GM12864 (cell line): ENCODE measurements around the gene OSBP2.

Source experiments
- DNase-seq: peaks from one replicate; pipeline ENCODE4 v3.0.0-alpha.2; 2011; ENCODE audit warnings: low read depth
- H3K4me3 ChIP-seq: 2 replicates; pipeline ENCODE4 v1.5.1; 2011; ENCODE audit warnings: mild to moderate bottlenecking, low read depth, low read length, control low read depth
- TF ChIP-seq, protein P1 (sequence below): IDR thresholded peaks from 2 replicates; pipeline ENCODE4 v1.5.1; 2011; ENCODE audit warnings: low read depth, mild to moderate bottlenecking, moderate library complexity, low read length, control low read depth, inconsistent platforms; ENCODE audit errors: missing control alignments

The OSBP2 gene

DNA sequence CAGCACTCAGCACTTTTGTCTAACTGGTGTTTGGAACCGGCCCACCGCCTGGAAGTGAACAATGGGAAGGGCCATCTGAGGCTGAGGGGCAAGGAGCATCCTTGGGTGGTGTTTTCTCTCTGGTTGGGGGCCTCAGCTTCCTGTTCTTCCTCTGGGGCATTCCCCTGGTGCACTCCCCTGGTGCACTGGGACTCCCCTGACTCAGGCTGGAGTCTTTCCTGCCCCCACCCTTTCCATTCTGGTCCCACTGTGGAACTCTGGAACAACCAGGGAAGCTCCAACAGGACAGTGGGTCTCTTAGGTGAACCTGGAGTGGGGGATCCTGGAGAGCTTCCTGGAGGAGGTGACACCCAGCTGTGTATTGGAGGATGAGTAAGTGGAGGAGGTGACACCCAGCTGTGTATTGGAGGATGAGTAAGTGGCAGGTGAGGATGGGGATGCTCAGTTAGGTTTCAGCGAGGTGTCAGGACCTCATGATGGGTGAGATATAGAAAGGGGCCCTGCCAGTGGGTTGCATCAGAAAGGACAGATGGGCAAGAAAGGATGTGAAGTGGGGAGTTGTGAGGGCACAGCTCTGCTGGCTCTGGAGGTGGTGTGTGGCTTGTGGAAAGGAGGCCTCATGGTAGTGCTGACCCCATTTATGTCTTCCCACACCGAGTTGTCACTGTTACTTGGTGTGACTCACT is 132.1 kb downstream of the OSBP2 start:
- no peak overlapping the region for H3K4me3 ChIP-seq
- no peak for DNase-seq
- TF ChIP-seq, protein P1, sequence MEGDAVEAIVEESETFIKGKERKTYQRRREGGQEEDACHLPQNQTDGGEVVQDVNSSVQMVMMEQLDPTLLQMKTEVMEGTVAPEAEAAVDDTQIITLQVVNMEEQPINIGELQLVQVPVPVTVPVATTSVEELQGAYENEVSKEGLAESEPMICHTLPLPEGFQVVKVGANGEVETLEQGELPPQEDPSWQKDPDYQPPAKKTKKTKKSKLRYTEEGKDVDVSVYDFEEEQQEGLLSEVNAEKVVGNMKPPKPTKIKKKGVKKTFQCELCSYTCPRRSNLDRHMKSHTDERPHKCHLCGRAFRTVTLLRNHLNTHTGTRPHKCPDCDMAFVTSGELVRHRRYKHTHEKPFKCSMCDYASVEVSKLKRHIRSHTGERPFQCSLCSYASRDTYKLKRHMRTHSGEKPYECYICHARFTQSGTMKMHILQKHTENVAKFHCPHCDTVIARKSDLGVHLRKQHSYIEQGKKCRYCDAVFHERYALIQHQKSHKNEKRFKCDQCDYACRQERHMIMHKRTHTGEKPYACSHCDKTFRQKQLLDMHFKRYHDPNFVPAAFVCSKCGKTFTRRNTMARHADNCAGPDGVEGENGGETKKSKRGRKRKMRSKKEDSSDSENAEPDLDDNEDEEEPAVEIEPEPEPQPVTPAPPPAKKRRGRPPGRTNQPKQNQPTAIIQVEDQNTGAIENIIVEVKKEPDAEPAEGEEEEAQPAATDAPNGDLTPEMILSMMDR, result no peak

DNA sequence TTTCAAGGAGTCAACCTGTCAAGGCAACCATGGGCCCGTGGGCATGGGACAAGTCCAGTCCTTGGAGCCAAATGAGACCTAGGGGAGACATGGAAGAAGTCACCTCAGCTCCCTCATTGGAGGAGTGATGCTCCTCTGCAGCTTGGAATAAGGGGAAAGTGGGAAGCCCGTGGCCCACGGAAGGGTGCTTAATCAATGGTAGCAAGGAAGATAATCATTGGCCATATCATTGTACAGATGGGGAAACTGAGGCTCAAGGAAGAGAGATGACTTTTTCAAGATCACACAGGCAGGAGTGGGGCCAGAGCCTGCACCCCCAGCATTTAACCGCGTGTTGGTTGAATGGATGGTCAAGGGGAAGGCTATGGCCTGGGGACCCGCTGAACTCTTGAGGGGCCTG is 133.0 kb downstream of the OSBP2 start:
- TF ChIP-seq, protein P1, result no peak
- no peak overlapping the region for H3K4me3 ChIP-seq
- no peak for DNase-seq

DNA sequence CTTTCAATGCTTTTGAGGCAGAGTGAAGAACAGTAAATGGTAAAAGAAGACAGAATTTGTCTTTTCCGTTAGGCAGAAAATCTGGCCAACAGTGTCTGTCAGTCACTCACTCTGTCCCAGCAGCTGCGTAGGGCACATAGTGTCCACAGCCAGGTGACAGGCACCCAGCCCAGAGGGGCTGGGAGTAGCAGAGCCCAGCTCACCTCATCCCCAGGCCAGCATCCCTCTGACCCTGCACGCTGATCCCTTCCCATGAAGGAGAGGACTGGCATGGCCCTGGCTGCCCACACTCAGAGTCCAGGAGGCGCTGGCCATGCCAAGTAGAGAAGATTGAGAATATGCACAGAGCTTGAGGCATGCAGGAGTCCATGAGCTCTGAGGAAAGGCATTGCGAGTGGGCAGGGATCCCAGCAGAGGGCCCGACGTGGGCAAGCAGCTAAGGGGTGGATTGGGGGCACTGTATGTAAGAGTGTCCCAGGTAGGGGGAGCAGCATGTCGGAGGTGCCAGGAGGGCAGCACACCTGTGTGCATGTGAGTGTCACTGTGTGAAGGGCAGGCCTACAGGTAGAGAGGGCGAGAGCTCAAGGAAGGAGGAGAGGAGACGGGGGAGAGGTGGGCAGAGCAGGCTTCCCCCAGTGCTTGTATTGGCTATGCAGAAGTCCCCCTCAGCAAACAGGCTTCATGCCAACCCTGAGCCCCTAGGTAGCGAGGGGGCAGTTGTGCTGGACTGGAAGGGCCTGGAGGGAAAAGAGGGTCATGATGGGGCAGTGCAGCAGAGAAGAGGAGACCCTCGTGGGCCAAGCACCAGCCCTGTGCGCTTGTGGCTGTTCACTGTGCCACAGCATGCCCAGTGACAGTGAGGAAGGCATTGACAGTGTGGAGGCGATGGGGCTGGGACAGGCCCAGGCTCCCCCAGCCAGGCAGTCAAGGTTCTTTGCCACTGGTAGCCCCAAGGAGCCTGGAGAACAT is 133.8 kb downstream of the OSBP2 start:
- TF ChIP-seq, protein P1, result no peak
- no peak overlapping the region for H3K4me3 ChIP-seq
- no peak for DNase-seq

DNA sequence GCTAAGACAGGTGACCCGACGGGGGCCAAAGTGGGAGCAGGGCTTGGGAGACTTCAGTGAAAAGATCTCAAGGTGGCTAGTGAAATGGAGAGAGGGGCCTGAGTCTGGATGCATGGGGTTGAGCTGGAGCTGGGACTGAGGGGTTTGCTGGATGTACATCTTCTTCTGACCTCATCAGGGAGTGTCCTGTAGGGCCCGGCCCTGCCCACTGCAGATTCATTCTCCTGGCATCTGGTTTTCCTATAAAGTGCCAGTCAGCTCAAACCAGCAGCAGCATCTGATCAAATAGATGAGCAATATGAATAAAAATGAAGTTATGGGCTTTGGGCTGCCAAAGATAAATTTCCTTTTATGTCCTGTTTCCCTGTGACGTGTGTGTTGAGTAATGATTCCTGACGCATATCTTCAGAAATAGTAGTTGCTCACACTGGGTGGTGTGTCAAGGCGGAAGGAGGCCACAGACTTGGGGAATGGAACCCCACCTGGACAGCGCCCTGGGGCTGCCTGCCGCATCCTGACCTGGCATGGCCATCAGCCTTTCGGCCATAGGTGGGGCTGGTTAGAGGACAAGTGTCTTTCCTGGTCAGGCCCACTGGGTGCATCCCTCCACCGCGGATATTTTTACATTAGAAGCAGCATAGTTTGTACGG is 135.4 kb downstream of the OSBP2 start:
- TF ChIP-seq, protein P1, result no peak
- DNase-seq, result no peak
- no peak overlapping the region for H3K4me3 ChIP-seq

DNA sequence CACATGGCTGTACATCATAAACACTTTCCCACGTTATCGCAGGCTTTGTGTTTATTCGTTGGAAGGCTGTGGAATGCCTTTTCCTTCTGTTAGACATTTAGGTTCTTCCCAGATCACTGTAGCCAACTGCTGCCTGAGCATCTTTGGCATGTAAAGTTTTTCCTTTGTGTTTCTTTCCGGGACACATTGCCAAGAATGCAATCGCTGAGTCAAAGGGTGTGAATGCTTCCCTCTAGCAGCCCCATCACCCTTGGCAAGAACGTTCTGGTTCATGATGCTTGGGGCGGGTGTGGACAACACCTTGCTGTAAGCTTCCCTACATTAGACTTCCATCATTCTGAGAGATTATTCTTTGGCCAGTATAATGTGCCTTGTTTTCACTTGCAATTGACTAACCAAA is 136.2 kb downstream of the OSBP2 start:
- H3K4me3 ChIP-seq, result no peak overlapping the region
- TF ChIP-seq, protein P1, result no peak
- DNase-seq, result no peak

DNA sequence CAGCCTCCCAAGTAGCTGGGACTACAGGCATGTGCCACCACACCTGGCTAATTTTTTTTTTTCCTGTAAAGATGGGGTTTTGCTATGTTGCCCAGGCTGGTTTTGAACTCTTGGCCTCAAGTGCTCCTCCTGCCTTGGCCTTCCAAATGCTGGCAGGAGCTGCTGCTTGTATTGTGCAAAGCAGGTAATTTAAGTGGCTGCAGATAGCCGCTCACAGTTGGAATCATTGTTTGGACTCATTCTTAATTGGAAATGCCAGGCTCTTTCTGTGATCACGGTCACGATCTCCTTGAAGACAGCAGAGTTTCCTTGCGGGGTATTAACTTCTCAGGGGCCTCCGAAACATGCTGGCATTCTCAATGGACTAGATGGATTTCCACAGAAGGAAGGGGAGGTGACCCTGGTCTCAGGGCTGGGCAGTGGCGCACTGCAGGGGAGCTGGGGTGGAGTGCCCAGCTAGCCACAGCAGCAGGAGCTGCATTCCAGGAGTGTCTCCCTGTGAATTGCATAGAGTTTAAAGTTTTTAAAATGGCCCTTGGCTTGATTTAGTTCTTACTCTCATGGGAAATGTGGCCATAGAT is 137.8 kb downstream of the OSBP2 start:
- no peak overlapping the region for H3K4me3 ChIP-seq
- no peak for DNase-seq
- TF ChIP-seq, protein P1, result no peak
